HG03025 (cell line): ENCODE measurements around the gene CYP8B1.

ENCODE experiments used
- ATAC-seq: cut with Tn5 transposase; IDR thresholded peaks from one replicate; pipeline ENCODE4 v1.9.1; 2021; ENCODE audit warnings: mild to moderate bottlenecking, moderate library complexity; ENCODE audit not compliant: unreplicated experiment, low FRiP score

The CYP8B1 gene, protein sequence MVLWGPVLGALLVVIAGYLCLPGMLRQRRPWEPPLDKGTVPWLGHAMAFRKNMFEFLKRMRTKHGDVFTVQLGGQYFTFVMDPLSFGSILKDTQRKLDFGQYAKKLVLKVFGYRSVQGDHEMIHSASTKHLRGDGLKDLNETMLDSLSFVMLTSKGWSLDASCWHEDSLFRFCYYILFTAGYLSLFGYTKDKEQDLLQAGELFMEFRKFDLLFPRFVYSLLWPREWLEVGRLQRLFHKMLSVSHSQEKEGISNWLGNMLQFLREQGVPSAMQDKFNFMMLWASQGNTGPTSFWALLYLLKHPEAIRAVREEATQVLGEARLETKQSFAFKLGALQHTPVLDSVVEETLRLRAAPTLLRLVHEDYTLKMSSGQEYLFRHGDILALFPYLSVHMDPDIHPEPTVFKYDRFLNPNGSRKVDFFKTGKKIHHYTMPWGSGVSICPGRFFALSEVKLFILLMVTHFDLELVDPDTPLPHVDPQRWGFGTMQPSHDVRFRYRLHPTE

DNA sequence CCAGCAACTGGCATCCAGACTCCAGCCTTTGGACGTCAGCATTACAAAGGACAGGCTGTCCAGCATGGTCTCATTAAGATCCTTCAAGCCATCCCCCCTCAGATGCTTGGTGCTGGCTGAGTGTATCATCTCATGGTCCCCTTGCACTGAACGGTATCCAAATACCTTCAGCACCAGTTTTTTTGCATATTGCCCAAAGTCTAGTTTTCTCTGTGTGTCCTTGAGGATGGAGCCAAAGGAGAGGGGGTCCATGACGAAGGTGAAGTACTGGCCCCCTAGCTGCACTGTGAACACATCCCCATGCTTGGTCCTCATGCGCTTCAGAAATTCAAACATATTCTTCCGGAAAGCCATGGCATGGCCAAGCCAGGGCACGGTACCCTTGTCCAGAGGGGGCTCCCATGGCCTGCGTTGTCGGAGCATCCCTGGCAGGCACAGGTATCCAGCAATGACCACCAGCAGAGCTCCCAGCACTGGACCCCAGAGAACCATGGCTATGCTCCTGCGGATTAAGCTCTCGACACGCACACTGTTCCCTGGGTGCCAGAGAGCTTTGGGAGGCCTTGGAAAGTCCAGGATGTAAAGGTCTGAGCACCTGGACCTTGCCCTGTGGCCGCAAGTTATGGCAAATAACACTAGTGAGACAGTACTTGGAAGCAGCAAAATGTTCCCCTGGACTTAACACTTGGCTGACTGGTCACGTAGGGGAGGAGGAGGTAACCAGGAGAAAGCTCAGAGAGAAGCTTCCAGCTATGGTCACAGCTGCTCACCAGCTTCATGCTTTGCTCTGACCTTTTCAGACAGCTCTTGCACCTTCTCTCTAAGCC lies at the start of gene CYP8B1:
Gene CYP8B1 (minus strand): TSS at position 555 of the 827 bp plus-strand sequence. CDS start 63 bp downstream, at position 492.
- ATAC-seq: no peak

DNA sequence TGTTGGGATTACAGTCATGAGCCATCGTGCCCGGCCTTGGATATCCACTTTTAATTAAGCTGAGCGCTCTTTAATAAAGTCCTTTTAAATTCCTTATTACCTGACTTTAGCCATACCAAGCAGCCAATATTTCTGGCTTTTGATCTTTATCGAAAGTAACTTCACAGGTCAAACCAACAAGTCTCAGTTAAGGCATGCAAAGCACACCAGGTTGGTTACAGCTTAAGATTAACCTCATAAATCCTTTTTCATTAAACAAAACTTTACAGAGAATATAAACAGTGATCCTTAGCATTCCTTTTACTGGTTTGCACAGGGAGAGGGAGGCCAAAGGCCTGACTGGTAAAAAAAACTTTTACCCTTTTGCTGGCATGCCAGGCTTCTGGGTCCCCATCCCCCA lies 47.9 kb upstream of the CYP8B1 start:
- ATAC-seq: no peak

DNA sequence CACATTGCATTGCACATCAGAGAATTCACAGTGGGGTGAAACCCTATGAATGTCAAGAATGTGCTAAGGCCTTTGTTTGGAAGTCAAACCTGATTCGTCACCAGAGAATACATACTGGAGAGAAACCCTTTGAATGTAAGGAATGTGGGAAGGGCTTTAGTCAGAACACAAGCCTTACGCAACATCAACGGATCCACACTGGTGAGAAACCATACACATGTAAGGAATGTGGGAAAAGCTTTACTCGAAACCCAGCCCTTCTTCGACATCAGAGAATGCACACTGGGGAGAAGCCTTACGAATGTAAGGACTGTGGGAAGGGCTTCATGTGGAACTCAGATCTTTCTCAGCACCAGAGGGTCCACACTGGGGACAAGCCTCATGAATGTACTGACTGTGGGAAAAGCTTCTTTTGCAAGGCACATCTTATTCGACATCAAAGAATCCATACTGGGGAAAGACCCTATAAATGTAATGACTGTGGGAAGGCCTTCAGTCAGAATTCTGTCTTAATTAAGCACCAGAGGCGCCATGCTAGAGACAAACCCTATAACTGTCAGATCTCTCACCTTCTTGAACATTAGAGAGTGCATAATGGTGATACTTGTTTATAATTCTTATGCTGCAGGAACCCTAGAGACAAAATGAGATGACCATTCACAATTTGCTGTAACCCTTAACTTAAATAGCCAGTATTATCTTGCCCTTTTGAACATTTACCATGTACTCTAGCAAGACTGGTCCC lies 39.3 kb upstream of the CYP8B1 start:
- no peak for ATAC-seq

DNA sequence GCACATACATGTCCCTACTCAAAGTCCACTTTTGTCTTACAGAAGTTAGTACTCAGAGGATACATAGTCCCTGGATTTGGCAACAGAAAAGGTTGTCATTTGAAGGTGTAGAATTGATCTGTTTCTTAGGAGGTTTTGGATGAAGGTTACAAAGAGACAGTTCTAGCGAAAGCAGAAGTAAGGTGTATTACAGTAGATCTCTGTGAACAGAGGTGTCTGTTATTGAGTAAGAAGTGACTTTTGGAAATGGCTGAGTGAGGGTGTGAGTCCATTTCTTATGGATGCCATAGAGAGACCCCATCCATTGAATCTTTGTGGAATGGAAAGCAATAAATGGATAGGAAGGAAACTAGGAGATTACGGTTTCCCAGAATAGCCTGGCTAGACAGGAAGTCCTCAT lies 35.9 kb upstream of the CYP8B1 start:
- no peak for ATAC-seq

DNA sequence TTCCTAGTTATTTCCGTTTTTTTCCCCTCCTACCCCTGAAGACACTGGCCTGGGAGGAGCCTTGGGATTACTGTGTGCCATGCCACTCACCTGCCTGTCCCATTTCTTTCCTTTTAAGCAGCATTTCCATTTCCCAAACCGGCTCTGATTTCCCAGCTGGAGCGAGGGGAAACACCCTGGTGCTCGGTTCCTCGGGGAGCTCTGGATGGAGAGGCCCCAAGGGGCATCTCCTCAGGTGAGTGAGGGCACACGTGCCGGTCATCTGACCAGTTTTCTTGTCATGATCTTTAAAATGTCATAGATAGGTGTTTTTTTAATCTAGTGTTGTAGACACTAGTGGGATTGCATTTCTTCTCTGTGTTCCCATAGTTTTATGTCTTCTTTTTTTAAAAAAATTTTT lies 33.0 kb upstream of the CYP8B1 start:
- ATAC-seq: no peak

DNA sequence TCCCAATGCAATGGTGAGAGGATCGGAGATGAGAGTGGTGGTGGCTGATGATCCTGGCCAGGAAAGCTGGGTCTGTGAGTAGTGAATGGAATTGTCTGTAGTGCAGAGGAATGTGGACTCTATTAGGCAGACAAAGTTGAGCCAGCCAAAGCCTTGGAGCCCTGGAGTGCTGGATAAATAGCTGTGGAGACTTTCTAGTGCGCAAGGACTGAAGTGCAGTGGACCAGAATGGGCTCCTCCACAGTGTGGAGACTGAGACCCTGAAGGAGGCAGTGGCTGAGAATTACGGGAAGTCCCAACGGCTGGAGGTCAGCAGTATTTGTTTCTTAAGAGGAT lies 31.1 kb upstream of the CYP8B1 start:
- no peak for ATAC-seq

DNA sequence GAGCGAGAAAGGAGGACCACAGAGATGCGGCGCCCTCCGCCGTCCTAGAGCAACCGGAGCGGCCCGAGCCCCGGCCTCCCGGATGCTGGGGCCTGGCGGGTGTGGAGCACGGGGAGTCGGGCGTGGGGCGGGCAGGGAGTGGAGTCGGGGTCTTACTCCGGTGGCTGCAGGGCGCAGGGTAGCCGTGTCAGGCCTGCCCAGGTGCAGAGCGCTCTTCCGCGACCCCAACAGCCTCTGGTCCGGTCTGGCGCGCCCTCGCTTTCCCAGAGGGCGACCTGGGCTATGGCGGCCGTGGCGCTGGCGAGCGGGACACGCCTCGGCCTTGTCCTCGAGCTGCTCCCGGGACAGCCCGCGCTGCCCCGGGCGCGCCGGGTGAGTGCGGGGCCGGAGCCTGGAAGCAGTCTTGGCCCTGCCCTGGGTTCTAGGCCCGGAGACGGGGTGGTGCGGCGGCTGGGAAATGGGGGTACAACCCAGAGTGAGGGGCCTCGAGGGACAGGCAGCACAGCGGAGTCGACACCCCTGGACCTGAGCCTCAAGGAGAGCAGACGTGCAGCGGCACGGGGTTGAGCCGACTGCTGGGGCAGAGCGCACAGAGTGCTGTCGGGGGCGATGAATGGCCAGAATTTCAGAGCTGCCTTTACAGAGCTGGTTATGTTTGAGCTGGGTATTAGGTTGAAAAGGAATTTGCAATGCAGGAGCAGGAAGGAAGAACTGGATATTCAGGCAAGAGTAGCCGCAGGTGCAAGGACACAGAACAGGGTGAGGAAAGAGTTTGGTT lies 30.6 kb upstream of the CYP8B1 start, which contains the start of gene ZNF662:
Gene ZNF662 (plus strand): TSS at position 73 of the 778 bp plus-strand sequence. CDS start 1,973 bp downstream, outside the sequence.
- ATAC-seq: no peak

DNA sequence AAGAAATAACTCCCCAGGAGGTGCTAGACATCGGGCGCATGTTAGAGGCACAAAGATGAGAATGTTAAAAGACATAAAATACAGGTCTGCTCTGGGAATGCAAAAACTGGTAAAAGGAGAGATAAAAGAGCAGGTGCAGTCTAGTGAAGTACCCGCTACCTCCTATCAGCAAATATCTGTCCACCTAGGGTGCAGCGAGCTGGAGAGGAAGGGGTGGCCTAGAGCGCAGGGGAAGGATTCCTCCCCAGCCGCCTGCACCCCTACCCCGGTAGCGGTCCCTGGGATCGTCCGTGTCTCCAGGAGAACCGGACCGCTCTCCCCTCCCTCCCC lies 30.0 kb upstream of the CYP8B1 start:
- no peak for ATAC-seq

DNA sequence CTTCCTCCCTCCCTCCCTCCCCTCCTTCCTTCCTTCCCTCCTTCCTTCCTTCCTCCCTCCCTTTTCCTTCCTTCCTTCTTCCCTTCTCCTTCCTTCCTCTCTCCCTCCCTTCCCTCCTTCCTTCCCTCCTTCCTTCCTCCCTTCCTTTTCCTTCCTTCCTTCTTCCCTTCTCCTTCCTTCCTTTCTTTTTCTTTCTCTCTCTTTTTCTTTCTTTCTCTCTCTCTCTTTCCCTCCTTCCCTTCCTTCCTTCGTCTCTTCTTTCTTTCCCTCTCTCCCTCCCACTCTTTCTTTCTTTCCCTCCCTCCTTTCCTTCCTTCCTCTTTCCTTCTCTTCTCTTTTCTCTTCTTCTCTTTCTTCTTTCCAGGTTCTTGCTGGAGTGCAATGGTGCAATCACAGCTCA lies 28.4 kb upstream of the CYP8B1 start:
- ATAC-seq: no peak

DNA sequence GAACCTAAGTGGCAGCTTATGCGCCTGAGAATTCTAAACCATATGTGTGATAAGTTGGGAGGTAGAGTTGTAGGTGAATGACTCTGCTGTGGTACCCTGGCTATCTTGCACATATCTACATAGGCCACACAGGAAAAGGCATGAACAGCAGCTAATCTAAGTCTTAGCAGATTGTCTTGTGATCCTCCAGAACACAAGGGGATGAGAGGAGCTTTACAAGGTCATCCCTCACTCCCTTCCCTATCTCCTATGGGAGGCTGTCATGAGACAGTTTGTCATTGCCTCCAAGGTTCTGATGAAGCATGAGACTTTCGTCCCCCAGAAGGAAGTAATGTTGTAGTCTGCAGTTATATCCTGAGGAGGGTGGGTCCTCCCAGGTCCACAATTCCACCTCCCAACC lies 26.6 kb upstream of the CYP8B1 start:
- no peak for ATAC-seq

DNA sequence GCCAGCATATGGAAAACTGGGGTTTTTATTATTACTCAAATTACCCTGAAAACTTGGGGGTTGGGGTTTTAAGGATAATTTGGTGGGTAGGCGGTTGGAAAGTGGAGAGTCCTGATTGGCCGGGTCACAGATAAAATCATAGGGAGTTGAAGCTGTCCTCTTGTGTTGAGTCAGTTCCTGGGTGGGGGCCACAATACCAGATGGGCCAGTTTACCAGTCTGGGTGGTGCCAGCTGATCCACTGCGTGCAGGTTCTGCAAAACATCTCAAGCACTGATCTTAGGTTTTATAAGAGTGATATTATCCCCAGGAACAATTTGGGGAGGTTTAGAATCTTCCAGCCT lies 25.4 kb upstream of the CYP8B1 start:
- ATAC-seq: no peak

DNA sequence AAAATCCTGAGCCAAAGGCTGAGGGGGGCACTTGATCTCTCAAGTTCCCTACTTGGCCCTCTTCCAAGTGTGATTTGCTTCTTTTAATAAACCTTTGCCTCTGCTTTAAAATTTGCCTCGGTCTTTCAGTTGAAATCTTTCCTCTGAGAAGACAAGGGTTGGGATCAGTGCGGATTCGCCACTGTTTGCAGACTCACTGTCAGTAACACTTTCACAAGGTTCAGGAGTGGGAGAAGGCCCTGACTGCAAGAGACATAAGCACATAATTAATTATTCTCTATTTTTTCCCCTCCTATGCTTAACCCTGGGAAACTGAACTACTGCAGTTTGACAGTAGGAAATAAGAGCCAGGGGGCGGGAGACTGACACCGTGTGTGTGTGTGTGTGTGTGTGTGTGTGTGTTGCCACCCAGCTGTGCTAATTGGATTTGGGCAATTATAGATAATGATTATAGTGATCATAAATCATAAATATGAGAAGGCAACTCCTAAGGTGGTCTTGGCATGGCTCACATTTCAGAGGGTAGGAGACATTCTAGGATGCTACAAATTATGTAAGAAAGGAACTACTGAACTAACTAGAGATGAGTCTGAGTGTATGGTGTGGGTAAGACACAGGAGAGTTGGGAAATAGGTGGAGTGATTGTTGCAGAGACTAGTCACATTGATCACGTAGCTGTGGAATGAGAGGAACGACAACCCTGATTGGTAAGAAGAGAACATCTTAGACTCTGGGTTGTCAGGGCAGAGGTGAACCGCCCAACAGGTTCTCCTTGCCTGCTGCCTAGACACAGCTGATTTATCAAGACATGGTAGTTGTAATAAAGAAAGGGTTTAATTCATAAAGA lies 24.8 kb upstream of the CYP8B1 start:
- ATAC-seq: no peak

DNA sequence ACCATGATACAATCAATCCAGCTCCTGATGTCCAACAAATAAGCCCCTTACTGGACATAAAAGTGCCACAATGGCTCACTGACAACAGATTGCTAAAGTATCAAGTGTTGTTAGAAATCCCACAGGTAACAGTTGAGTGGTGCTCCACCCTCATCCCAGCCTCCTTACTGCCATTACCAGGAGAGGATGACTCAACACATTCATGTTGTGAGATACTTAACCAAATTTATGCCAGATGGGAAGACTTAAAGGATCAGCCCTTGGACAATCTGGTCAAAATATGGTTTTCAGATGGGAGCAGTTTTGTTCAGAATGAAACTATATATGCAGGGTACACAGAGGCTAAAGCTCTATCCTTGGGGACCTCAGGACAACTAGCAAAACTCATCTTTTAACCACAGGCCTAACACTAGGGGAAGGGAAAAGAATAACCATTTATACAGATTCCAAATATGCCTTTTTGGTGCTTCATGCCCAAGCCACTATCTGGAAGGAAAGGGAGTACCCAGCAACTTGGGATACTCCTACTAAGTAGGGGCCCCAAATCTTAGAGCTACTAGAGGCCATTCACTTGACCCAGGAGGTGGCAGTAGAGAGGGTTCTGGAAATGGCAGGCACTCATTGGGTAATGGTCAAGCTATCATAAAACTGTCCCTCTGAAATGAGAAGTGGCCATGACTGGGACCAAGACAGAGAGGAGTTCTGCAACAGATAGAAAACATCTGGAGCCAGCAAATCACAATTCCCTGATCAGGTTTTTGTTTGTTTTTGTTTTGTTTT lies 23.4 kb upstream of the CYP8B1 start:
- ATAC-seq: no peak

DNA sequence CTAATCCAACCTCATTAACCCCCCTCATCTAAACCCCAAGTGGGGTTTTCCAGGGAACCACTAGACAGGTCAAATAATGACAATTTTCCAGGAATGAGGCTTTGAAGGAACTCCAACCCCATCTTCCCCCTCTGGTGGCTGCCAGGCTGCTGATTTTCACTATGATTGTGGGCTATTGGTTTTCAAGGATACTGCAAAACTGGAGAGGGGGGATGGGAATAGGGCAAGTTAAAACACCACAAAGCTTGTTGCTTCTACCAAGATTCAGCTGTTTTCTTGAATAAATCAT lies 19.8 kb upstream of the CYP8B1 start:
- ATAC-seq: no peak

DNA sequence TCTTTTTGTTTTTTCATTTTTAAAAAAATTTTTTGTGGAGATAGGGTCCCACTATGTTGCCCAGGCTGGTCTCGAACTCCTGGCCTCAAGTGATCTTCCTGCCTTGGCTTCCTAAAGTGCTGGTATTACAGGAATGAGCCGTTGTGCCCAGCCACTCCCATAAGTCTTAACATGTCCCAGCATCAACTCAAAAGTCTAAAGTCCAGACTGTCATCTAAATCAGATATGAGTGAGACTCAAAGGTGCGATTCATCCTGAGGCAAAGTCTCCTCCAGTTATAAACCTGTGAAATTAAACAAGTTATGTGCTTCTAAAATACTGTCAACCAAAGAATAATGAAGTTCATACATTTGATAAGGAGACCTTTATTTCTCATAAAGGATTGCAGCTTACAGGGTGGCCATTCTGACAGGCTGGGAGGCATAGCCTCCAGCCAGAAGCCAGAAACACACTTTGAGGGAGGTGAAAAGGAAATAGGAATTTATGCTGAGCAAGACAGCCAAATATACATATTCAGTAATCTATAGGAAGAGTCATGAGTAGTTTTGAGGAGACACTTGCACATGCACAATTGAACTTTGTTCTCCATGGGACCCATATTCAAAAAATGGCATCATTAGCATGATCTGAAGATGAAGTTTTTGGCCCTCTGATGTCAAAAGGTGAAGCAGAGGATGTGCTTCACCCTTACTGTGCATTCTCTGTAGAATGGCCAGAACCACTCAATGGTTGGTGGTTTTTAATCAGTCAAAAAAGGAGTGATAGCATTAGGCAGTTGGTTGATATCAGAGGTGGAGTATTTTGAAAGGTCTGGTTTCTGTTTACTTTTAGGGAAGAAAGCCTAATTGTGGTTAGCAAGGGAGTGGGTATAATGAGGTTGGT lies 19.3 kb upstream of the CYP8B1 start:
- no peak for ATAC-seq

DNA sequence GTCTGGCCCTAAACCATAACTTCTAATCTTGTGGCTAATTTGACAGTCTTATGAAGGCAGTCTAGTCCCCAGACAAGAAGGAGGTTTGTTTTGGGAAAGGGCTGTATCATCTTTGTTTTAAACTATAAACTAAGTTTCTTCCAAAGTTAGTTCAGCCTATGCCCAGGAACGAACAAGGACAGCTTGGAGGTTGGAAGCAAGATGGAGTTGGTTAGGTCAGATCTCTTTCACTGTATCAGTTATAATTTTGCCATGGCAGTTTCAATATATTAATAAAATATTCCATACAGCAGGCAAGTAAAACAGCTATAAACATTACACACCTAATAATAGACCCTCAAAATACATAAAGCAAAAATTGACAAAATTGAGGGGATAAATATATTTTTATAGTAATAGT lies 17.1 kb upstream of the CYP8B1 start:
- no peak for ATAC-seq

DNA sequence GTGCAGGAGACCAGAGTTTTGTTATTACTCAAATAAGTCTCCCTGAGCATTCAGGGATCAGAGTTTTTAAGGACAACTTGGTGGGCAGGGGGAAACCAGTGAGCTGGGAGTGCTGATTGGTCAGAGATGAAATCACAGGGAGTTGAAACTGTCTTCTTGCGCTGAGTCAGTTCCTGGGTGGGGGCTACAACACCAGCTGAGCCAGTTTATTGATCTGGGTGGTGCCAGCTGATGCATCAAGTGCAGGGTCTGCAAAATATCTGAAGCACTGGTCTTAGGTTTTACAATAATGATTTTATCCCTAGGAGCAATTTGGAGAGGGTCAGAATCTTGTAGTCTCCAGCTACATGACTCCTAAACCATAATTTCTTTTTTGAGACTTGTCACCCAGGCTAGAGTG lies 16.5 kb upstream of the CYP8B1 start:
- no peak for ATAC-seq

DNA sequence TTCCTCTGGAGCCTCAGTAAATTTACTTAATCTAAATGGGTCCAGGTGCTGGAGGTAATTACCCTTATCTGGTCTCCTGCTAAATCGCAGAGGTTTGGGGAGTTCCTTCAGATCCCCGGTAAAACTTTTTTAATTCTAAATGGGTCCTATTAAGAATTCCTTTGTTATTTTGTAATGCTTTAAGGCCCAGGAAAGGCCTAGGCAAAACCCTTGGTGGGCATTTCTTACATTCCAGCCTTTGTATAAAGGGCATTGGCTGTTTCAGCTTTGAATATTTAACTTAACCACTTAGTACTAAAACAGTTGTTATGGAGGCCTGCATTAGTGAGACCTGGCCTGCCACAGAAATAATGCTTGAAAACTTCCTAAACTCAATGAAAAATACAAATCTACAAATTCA lies 15.4 kb upstream of the CYP8B1 start:
- no peak for ATAC-seq
